ENCODE data around the gene ERC2.

The ERC2 gene

GRCh38 chr3:55620351-55621025 lies 847.8 kb downstream of the ERC2 start:
- H3K4me3 ChIP-seq (ENCODE audit: control insufficient read depth, low read depth, low read length), result no peak overlapping the region
- DNase-seq (ENCODE audit: low read depth), result peak; percentile 73
- no peak for TF ChIP-seq CTCF (IDR thresholded peaks at IDR 0.05; ENCODE audit: control insufficient read depth, insufficient read depth, low read depth, low read length, missing control alignments)

- H3K4me3 ChIP-seq (ENCODE audit: control insufficient read depth, low read depth, low read length), result no peak overlapping the region
- DNase-seq (ENCODE audit: low read depth), result no peak
- TF ChIP-seq CTCF (IDR thresholded peaks at IDR 0.05; ENCODE audit: control insufficient read depth, insufficient read depth, low read depth, low read length, missing control alignments), result no peak
These were observed 849.0 kb downstream of the ERC2 start for GRCh38 chr3:55619046-55619808.

- no peak for DNase-seq (ENCODE audit: low read depth)
- H3K4me3 ChIP-seq (ENCODE audit: control insufficient read depth, low read depth, low read length), result no peak overlapping the region
- TF ChIP-seq CTCF (IDR thresholded peaks at IDR 0.05; ENCODE audit: control insufficient read depth, insufficient read depth, low read depth, low read length, missing control alignments), result no peak
These were observed 850.9 kb downstream of the ERC2 start for GRCh38 chr3:55617385-55617784.

GRCh38 chr3:55616803-55617202 lies 851.5 kb downstream of the ERC2 start:
- H3K4me3 ChIP-seq (ENCODE audit: control insufficient read depth, low read depth, low read length), result no peak overlapping the region
- no peak for DNase-seq (ENCODE audit: low read depth)

GRCh38 chr3:55615694-55616295 lies 852.5 kb downstream of the ERC2 start:
- TF ChIP-seq CTCF (IDR thresholded peaks at IDR 0.05; ENCODE audit: control insufficient read depth, insufficient read depth, low read depth, low read length, missing control alignments), result no peak
- DNase-seq (ENCODE audit: low read depth), result no peak
- H3K4me3 ChIP-seq (ENCODE audit: control insufficient read depth, low read depth, low read length), result no peak overlapping the region

More at GRCh38 chr3:55616803-55617202, 851.5 kb downstream of the ERC2 start:
- no peak for TF ChIP-seq CTCF (IDR thresholded peaks at IDR 0.05; ENCODE audit: control insufficient read depth, insufficient read depth, low read depth, low read length, missing control alignments)

GRCh38 chr3:55615039-55615693 lies 853.1 kb downstream of the ERC2 start:
- no peak for DNase-seq (ENCODE audit: low read depth)
- no peak overlapping the region for H3K4me3 ChIP-seq (ENCODE audit: control insufficient read depth, low read depth, low read length)
- TF ChIP-seq CTCF (IDR thresholded peaks at IDR 0.05; ENCODE audit: control insufficient read depth, insufficient read depth, low read depth, low read length, missing control alignments), result no peak

All from AG09309 (cell line).